Transverse colon (tissue), 4 donors: Measurements from ENCODE around the gene KLC4. TPM values are rescaled to one million over a fixed set of nuclear protein-coding genes. Genes with fewer than 3 reads are reported as not detected.
A peak's percentile ranks its signal among the peaks of the same experiment; 100 is the strongest.

ENCODE experiments used
- DNase-seq: peaks from one replicate; pipeline ENCODE4 v3.0.0-alpha.2; 2019
- H3K27ac ChIP-seq, 4 donors: fragments of 200-600 bp; sonication (generic); 2 replicates each; pipeline ENCODE4 v1.5.1; 2016 to 2018; ENCODE audit warnings: inconsistent platforms in 4 of 4
- H3K27me3 ChIP-seq: fragments of 200-600 bp; sonication (generic); 2 replicates; pipeline ENCODE4 v1.5.1; 2017; ENCODE audit warnings: inconsistent platforms
- H3K36me3 ChIP-seq, 4 donors: fragments of 200-600 bp; sonication (generic); 2 replicates each; pipeline ENCODE4 v1.5.1; 2017 to 2019; ENCODE audit warnings: inconsistent platforms in 4 of 4
- H3K4me1 ChIP-seq, 4 donors: fragments of 200-600 bp; sonication (generic); 2 replicates each; pipeline ENCODE4 v1.5.1; 2017 to 2020; ENCODE audit warnings: inconsistent platforms in 4 of 4
- H3K4me3 ChIP-seq, 4 donors: fragments of 200-600 bp; sonication (generic); 1 replicate in 1 of 4; 2 replicates in 3 of 4; pipeline versions ENCODE4 v1.5.1 to v1.6.1; 2017 to 2019; ENCODE audit warnings: inconsistent platforms in 4 of 4
- H3K9me3 ChIP-seq, 2 donors: fragments of 200-600 bp; sonication (generic); 2 replicates each; pipeline ENCODE4 v1.5.1; 2017 to 2019; ENCODE audit warnings: inconsistent platforms in 2 of 2
- EP300 ChIP-seq: sonication (generic); formaldehyde crosslinking; IDR thresholded peaks from one replicate; pipeline ENCODE4 v1.6.1; 2017; ENCODE audit warnings: antibody characterized with exemption, low read depth
- POLR2A ChIP-seq: fragments of 450-650 bp; IDR thresholded peaks from one replicate; pipeline ENCODE4 v1.6.1; 2016; ENCODE audit warnings: antibody characterized with exemption, mild to moderate bottlenecking, moderate library complexity
- POLR2AphosphoS5 ChIP-seq, 3 donors: sonication (generic); formaldehyde crosslinking; IDR thresholded peaks; one replicate each; pipeline ENCODE4 v1.6.1; 2016; ENCODE audit warnings: antibody characterized with exemption in 3 of 3
- WGBS, 2 donors: methylation state at CpG; one replicate each; pipeline ENCODE4 v1.1.5; 2018; ENCODE audit warnings: low coverage in 1 of 2; 5-methylcytosine and 5-hydroxymethylcytosine counted together
- in situ Hi-C, 4 donors: fragments of 200-750 bp; cut with MboI; loops; one replicate each; pipeline versions ENCODE4 v1.15.0 to v1.15.1; 2017; ENCODE audit warnings: low sequenced_read_pairs in 3 of 4, low pct_ligation_motif_present in 1 of 4, low pct_unique_long_range_greater_than_20kb in 1 of 4
- intact Hi-C: fragments of 100-400 bp; cut with DNase I; formaldehyde crosslinking; loops from one replicate; pipeline ENCODE4 v1.15.1; 2023; ENCODE audit warnings: low total_unique reads
- total RNA-seq, 4 donors: library from RNA; depleted of rRNA; stranded (reverse); fragments of >200 nt; gene quantifications; one replicate each; pipeline ENCODE4 v1.1.0, GENCODE V29; 2016
- TF ChIP-seq, protein P1 (sequence below), 5 experiments: fragments of 200-600 bp in 3 of 5; fragments of 450-650 bp in 2 of 5; sonication (generic) in 3 of 5; IDR thresholded peaks; 1 replicate in 2 of 5; 2 replicates in 3 of 5; pipeline ENCODE4 v1.5.1; 2016 to 2017; ENCODE audit warnings: antibody characterized with exemption in 5 of 5, inconsistent platforms in 3 of 5, mild to moderate bottlenecking in 2 of 5, moderate library complexity in 1 of 5

Gene KLC4
- total RNA-seq, 4 donors from 2014 or later, result 91.9 to 296 (median 159) TPM

DNA sequence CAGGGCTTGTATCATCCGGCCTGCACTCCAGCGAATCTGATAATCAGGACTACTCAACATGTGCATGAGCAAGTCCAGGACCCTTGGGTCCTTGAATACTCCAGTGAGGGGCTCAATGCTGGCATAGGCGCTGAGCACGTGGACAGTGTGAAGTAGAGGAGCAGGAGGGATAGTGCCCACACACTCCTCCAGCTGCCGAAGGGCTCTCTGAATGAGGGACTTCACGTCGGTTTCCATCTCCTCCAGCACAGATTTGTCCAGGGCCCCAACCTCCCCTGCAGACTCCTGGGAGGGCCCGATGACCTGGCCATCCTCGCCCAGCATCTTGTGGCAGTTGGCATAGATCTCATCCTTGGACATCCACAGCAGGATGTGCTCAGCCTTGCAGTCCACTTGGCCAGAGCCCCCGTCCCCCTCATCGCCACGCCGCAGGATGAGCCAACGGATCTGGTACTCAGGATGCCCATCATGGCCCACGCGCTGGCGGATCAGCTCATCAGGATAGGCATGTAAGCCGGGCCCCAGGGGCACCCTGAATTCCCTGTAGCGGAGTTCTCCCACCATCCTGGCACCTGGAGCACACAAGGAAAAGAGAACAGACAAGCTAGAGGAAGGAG, 7.1 kb upstream of the KLC4 start:
- no peaks in the 10 kb centered on the region for H3K9me3 ChIP-seq
- H3K36me3 ChIP-seq, result peaks cover 0 to 10% (median 2%) of the 10 kb centered on the region in 4 donors
- no peak overlapping the region for H3K4me3 ChIP-seq
- H3K27me3 ChIP-seq, result no peaks in the 10 kb centered on the region
- intact Hi-C loops, result no loop called here
- peak overlapping the region; percentile 90 to 97 (median 95) for H3K27ac ChIP-seq
- in situ Hi-C loops, result no loop called here
- 94% methylated on average over 19 of the region's 19 CpGs; no CpG with 5 or more reads in 1 of the 2 donors for WGBS, 2 donors
- no peak for DNase-seq
- TF ChIP-seq, protein P1, sequence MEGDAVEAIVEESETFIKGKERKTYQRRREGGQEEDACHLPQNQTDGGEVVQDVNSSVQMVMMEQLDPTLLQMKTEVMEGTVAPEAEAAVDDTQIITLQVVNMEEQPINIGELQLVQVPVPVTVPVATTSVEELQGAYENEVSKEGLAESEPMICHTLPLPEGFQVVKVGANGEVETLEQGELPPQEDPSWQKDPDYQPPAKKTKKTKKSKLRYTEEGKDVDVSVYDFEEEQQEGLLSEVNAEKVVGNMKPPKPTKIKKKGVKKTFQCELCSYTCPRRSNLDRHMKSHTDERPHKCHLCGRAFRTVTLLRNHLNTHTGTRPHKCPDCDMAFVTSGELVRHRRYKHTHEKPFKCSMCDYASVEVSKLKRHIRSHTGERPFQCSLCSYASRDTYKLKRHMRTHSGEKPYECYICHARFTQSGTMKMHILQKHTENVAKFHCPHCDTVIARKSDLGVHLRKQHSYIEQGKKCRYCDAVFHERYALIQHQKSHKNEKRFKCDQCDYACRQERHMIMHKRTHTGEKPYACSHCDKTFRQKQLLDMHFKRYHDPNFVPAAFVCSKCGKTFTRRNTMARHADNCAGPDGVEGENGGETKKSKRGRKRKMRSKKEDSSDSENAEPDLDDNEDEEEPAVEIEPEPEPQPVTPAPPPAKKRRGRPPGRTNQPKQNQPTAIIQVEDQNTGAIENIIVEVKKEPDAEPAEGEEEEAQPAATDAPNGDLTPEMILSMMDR (IDR thresholded peaks at IDR 0.05), result no peak
- TF ChIP-seq POLR2AphosphoS5 (IDR thresholded peaks at IDR 0.05), result no peak
- H3K4me1 ChIP-seq, result peaks cover 4 to 20% (median 10%) of the 10 kb centered on the region in 4 donors

DNA sequence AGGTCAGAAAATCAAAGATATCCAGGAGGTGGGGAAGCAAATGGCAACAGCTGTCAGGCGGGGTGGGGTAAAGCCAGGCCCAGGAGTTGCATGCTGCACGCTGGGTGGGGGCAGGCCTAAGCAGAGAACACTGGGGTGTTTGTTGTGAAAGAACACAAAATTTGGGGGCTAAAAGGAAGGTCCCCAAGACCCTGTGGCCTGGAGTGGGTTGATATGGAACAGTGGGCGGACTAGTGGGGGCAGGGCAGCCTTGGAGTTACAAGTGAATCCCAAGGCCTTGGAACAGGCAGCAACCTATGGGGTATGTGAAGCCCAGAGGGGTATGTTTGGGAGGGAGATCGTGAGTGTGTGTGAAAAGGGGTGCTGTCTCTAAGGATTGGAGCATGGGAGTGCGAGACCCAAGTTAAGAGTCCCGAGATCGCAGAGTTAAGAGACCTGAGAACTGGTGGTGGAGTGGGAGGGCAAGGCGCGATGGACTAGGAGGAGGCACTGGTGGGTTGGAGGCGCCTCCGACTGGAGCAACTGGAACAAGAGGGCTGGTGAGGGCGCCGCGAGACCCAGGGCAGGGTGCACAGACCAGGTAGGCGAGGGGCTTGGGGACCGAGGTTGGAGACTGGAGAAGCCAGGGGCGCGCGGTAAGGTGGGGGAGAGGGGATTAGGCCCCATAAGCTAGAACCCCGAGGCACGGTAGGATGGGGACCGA, 6.4 kb upstream of the KLC4 start:
- no peak for TF ChIP-seq EP300
- no peak for TF ChIP-seq POLR2AphosphoS5 (IDR thresholded peaks at IDR 0.05)
- H3K36me3 ChIP-seq, result peaks cover 0 to 4% (median 2%) of the 10 kb centered on the region in 4 donors
- in situ Hi-C loops, result no loop called here
- peak overlapping the region; percentile 62 to 98 (median 86) for H3K4me3 ChIP-seq
- no peaks in the 10 kb centered on the region for H3K9me3 ChIP-seq
- peak; percentile 21 for DNase-seq
- peaks cover 4 to 22% (median 12%) of the 10 kb centered on the region in 4 donors for H3K4me1 ChIP-seq
- whole genome bisulfite sequencing, 2 donors, result 15 to 33% methylated on average over 9 to 22 of the region's 22 CpGs
- peak overlapping the region; percentile 90 to 97 (median 95) for H3K27ac ChIP-seq
- no peaks in the 10 kb centered on the region for H3K27me3 ChIP-seq
- intact Hi-C loops, result no loop called here

DNA sequence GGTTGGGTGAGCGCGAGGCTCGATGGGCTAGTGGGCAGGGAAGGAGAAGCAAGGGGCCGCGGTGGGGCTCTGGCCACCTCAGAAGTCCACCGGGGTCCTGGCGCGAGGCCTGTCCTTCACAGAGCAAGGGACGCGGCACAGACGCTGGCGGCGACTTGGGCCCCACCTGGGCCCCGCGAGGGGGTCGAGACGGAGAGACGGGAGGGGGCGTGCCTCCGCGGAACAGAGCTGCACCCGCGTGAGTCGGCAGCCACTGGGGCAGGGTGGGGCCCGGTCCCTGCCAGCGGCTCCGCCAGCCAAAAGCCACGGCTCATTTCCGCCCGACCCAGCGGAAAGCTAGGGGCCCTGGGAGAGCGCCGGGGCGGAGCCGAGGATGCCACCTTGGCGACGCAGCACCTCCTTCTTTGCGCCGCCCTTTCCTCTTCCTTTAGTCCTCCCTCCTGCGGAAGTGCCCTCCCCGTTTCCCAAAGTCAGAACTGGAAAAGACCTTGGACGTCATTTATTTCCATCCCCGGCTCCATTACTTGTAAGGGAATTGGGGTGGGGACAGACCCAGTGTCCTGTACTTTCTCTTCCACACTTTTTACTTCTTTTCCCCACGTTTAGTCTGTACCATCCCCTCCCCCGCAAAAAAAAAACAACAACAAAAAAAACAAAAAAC, 5.8 kb upstream of the KLC4 start, which contains the start of gene CUL7:
CUL7 (minus strand) TSS at position 307 of the 661 bp plus-strand sequence. CDS start 1,063 bp downstream, outside the sequence.
- peak within 1 kb of the TSS; percentile 62 to 98 (median 86) for H3K4me3 ChIP-seq
- in situ Hi-C loops (no loop called here), intact Hi-C loops (no loop called here)
- peak; percentile 95 for DNase-seq
- H3K9me3 ChIP-seq, result no peaks in the 10 kb centered on the region
- peak within 1 kb of the TSS; percentile 90 to 97 (median 95) for H3K27ac ChIP-seq
- peaks cover 8 to 28% (median 19%) of the 10 kb centered on the region in 4 donors for H3K4me1 ChIP-seq
- TF ChIP-seq, protein P1 (IDR thresholded peaks at IDR 0.05), result no peak
- no peak for TF ChIP-seq EP300
- peak; percentile 68 to 94 (median 88) for TF ChIP-seq POLR2AphosphoS5 (IDR thresholded peaks at IDR 0.05)
- peak; percentile 90 for TF ChIP-seq POLR2A
- H3K36me3 ChIP-seq, result peaks cover 0 to 4% (median 0%) of the 10 kb centered on the region in 4 donors
- no peaks in the 10 kb centered on the region for H3K27me3 ChIP-seq
- WGBS, 2 donors, result 2 to 7% methylated on average over 2 to 45 of the region's 45 CpGs

DNA sequence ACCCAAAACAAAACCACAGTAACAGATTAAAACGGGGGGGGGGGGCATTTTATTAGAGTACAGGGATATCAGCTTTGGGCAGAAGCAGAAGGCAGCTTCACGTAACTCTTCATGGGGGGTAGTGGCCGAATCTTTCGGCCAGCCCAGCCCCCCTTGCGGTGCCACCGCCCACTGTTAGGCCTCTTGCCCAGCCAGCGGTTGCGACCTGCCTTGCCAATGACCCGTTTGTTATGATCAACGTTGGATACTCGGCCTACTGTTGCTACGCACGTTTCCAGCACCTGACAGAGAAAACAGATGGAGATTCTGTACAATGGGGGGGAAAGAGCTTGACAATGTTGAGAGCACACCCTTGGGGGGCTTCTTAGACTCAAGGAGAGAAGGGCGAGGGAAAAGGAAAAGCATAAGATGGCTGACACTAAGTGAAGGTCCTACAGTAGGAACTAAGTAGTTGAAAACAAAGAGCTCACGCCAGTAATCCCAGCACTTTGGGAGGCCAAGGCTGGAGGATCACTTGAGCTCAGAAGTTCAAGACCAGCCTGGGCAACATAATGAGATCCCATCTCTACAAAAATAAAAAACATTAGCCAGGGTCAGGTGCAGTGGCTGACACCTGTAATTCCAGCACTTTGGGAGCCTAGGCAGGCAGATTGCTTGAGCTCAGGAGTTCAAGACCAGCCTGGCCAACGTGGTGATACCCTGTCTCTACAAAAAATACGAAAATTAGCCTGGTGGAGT, 5.1 kb upstream of the KLC4 start:
- H3K4me3 ChIP-seq, result peak overlapping the region in 3 of 4 donors; percentile 62 to 98 (median 81)
- intact Hi-C loops (no loop called here), in situ Hi-C loops (no loop called here)
- H3K4me1 ChIP-seq, result peaks cover 8 to 30% (median 20%) of the 10 kb centered on the region in 4 donors
- peaks cover 0 to 4% (median 0%) of the 10 kb centered on the region in 4 donors for H3K36me3 ChIP-seq
- 74 to 83% methylated on average over 7 to 17 of the region's 17 CpGs for WGBS, 2 donors
- H3K27me3 ChIP-seq, result no peaks in the 10 kb centered on the region
- H3K9me3 ChIP-seq, result no peaks in the 10 kb centered on the region
- TF ChIP-seq, protein P1 (IDR thresholded peaks at IDR 0.05), result no peak
- TF ChIP-seq POLR2A (no peak), EP300 (no peak), POLR2AphosphoS5 (IDR thresholded peaks at IDR 0.05) (no peak)
- no peak for DNase-seq
- H3K27ac ChIP-seq, result peak overlapping the region; percentile 90 to 97 (median 95)
